NCI-H2029 treated with DMSO at 0.1 percent for 48 hours (cell line): ENCODE results near the gene CHST8.
"Not testable (repeated sequence)": the region's sequence is repeated elsewhere in the genome, so short reads cannot be mapped to it uniquely, and the experiment has no call there.

Experiments
- DNase-seq: peaks from one replicate; lab custom pipeline; 2025; lab: John Stamatoyannopoulos, UW

CHST8 gene

GRCh38 chr19:33690378-33691029 lies 68.8 kb downstream of the CHST8 start:
- no peak for DNase-seq

- no peak for DNase-seq
Observed at GRCh38 chr19:33691030-33691427, 69.3 kb downstream of the CHST8 start.

DNA sequence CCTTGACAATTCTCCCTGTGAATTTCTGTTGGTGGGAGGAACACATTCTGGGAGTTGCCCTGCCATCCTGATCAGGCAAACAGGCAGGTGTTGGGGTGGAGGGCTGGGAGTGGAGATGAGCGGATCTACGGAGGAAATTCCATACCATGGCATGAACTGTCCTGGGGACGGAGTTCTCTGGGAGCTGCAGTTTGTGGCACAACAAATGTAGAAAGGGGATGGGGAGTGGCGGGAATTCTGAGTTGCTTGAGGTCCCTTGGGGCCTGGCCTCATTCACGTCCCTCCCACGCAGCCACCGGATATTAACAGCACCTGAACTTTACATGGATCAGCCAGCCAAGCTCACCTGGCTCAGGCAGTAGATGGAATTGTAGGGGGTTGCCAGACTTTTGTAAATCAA lies 70.0 kb downstream of the CHST8 start:
- no peak for DNase-seq

GRCh38 chr19:33693678-33694077 lies 71.9 kb downstream of the CHST8 start:
- DNase-seq: no peak

GRCh38 chr19:33695547-33695946 lies 73.8 kb downstream of the CHST8 start:
- DNase-seq: not testable (repeated sequence)

DNA sequence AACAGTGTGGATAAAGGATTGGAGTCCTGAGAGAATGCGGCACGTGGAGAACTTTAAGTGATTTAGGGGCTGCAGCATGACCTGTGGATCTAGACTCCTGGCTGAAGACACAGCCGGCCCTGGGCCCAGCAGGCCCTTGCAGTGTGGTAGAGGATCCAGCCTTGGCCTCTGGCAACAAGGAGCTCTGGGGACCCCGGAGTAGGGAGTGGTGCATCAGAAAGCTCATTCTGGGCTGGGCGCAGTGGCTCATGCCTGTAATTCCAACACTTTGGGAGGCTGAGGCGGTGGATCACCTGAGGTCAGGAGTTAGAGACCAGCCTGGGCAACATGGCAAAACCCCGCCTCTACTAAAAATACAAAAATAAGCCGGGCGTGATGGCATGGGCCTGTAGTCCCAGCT lies 76.0 kb downstream of the CHST8 start:
- DNase-seq: no peak

DNA sequence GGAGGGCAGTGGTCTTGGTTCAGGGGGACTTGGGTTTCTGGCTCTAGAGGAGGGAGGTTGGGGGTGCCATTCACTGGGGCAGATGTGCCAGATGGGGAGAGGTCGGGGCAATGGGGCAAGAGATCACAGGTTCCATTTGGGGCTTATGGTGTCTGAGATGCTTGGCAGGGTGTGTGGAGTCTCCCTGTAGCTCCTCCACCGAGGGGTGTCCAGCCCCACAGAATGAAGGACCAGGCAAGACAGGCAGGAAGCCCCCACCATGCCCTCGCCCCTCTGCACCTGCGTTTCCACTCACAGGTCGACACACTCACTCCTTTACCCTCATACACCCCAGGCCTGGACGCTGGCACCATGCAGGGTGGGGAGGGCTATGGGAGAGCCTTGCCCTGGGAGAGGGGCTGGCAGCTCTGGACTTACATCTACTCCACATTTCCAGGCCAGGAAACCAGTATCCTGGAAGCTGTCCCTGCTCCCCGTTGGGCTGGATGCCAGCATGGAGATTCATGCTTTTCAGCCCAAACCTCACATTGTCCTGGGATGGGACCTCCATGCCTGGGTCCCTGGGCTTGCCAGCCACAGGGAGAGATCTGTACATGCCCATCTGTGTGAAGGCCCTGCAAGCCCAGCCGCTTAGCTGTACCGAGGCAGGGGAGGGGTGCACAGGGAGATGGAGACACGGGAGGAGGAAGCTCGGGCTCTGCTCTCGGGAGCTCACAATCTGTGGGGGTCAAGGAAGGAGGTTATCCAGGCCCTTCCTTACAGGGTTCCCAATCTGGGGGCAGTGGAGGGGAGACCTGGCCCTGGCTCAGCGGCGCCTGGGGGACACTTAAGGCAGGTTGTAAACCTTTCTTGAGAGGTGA lies 77.1 kb downstream of the CHST8 start:
- DNase-seq: no peak

DNA sequence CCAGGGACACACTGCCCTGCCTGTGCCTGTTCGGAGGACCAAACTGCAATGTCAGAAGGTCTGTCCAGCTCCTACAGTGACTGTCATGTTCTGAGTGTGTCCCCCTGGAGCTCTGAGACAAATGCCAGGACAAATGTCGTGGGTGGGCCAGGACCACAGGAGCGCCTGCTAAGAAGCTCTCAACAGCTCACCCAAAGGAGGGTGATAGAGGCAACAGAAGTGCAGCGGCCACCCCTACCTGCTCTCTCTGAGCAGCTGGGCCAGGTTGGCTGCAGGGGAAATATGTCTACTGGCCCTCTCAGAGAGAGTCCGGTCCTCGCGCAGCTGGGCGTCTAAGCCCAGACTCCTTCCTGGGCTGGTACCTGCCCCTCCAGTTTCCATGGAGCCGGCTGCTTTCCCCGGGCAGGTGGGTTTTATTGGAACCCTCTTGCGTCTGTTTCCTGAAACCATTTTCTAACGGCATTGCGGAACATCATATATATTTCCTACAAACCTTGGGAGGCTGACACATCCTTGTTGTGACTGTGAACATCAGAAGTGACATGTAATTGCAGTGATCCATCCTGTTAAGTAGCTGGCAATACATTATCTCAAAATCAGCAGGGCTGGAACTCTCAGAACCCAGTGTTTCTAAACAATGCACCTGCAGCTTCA lies 78.1 kb downstream of the CHST8 start:
- no peak for DNase-seq

DNA sequence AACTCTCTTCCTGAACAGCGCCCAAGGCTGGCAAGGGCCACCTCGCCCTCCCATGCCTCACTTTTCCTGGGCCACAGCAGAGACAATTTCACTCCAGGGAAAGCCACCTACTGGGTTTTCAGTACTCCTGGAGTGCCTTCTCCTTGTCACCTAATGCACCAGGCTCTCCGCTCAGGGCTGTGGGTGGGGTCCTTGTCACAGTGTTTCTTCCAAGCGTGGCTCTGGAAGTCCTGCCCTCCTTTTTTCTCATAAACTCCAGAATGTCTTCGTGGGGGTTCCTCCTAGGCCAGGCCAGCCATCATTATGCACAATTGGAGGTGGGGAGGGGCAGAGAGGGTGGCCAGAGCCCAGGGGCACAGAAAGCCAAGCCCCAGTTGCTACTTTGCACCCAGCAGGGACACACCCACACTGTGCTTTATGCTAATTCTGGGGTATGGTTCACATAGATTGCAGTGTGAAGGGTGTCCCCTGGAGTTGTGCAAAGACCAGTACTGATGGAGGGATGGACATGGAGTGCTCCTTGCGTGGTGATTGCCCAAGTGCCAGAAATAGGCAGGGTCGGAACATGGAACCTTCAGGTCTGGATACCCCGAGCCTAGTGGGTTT lies 78.8 kb downstream of the CHST8 start:
- DNase-seq: no peak

- no peak for DNase-seq
Observed at GRCh38 chr19:33701565-33701964, 79.8 kb downstream of the CHST8 start.

DNA sequence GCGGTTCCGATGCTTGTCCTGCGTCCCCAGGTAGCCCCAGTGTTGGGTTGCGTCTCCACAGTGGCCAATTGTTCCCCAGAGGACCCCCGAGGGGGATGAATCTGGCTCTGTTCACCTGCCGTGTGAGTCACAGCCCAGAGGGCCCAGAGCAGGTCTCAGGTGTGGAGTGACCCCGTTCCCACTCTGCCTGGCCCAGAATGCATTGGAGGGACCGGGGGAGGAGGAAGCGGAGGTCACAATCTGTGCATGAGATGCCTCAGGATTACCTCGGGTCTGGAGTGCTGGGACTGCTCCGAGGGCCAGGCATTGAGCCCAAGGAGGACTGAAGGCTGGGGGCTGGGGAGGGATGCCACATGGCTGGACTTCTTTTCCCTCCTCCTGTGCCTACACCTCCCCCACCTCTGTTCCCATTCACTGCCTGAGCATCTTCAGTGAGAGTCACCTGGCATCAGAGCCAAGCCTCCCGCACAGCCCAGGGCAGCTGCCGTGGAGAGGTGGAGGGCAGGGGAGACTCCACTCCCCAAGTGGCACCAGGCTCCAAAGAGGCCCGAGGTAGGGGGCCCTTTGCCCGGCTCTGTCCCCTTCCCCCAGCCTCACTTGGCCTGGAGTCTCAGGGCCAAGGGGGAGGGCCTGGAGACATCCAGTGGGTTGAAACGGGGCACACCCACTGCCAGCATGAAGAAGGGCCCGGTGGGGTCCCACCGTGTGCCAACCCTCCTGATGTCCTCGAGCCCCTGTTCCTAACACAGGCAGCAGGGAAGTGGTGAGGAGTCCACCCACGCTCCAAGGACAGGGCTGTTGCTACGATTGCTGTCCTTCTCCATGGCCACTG lies 81.1 kb downstream of the CHST8 start:
- DNase-seq: no peak

GRCh38 chr19:33703438-33703750 lies 81.6 kb downstream of the CHST8 start:
- no peak for DNase-seq

- DNase-seq: no peak
Observed at GRCh38 chr19:33703821-33704220, 82.1 kb downstream of the CHST8 start.

- DNase-seq: no peak
Observed at GRCh38 chr19:33704271-33704670, 82.5 kb downstream of the CHST8 start.

GRCh38 chr19:33705090-33705847 lies 83.5 kb downstream of the CHST8 start:
- no peak for DNase-seq

GRCh38 chr19:33705860-33706259 lies 84.1 kb downstream of the CHST8 start:
- no peak for DNase-seq

GRCh38 chr19:33706631-33707030 lies 84.9 kb downstream of the CHST8 start:
- DNase-seq: no peak

- DNase-seq: no peak
Observed at GRCh38 chr19:33712268-33712667, 90.5 kb downstream of the CHST8 start.

GRCh38 chr19:33713194-33713593 lies 91.4 kb downstream of the CHST8 start:
- no peak for DNase-seq

- DNase-seq: no peak
Observed at GRCh38 chr19:33714149-33714548, 92.4 kb downstream of the CHST8 start.

DNA sequence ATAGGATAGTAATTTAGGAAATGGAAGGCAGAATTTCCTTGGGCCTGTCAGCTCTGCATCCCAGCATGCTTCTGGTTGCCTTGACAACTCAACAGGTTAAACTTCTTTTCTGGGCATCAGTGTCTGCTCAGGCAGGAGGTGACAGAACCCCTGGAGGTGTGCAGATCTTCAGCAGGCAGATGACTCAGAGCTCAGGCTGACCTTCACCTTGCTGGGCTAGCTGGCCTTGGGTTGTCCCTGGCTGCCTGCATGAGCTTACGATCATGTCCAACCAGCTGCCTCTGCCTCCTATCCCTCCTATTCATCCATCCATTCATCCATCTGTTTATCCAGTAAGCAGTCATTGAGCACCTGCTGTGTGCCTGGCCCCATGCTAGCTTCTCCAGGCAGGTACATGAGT lies 93.7 kb downstream of the CHST8 start:
- no peak for DNase-seq
